ENCODE results near the gene SDHC. TPM values are rescaled to one million over a fixed set of nuclear protein-coding genes. Genes with fewer than 3 reads are reported as not detected.

SDHC gene
- total and polyA plus RNA-seq, 2 of the 8 experiments (the other 6 are each of a cell fraction or from before 2014, with no cell fraction given), result 224 to 305 TPM

DNA sequence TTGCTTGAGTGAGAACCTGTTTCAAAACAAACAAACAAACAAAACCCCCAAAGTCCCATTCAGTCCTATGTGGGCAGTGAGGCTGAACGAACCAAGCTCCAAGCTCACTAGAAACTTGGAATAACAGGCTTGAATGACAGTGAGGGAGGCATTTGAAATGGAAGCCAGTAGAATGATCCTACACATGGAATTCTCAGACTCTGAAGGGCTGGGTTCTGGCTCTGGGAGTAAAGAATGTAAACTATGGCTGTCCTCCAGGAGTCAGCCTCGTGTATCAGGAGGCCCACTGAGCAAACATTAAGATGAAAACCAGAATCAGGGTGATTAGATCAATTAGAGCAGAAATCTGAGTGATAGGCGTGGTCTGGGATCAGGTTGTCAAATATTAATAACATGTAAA, 40.8 kb upstream of the SDHC start:
- Histone ChIP-seq H3K27me3 (replicated peaks in 1 of 4; ENCODE audit: control insufficient read depth in 3 of 4, extremely low read depth in 1 of 4, insufficient read depth in 3 of 4, low read length in 3 of 4) (no peaks in the 10 kb centered on the region), H2AFZ (ENCODE audit: low read length) (no peak overlapping the region), H2BK20ac (ENCODE audit: low read length) (no peak overlapping the region), H2BK5ac (ENCODE audit: low read depth, low read length) (no peak overlapping the region), H3K4me3 (ENCODE audit: extremely low read depth in 1 of 4, insufficient read depth in 2 of 4, low read depth in 3 of 4, low read length in 4 of 4) (no peak overlapping the region), H2AK5ac (ENCODE audit: low read depth, low read length) (no peak overlapping the region), H3K18ac (ENCODE audit: extremely low read depth, low read length) (no peak overlapping the region), H3K36me3 (ENCODE audit: control insufficient read depth in 2 of 4, insufficient read depth in 4 of 4, low read length in 3 of 4) (no peaks in the 10 kb centered on the region), H3K4me2 (ENCODE audit: insufficient read depth in 1 of 2, low read depth in 2 of 2, low read length in 2 of 2) (no peak overlapping the region), H3K56ac (replicated peaks; ENCODE audit: insufficient read length, low read depth, low read length) (no peak overlapping the region), H4K20me1 (replicated peaks in 1 of 2; ENCODE audit: control insufficient read depth in 1 of 2, insufficient read depth in 2 of 2, low read length in 2 of 2) (no peaks in the 10 kb centered on the region), H4K91ac (replicated peaks; ENCODE audit: insufficient read length, low read length) (no peak overlapping the region), H3K23me2 (ENCODE audit: low read depth, low read length) (no peaks in the 10 kb centered on the region), H2BK120ac (replicated peaks; ENCODE audit: low read depth, low read length) (no peak overlapping the region), H2BK12ac (ENCODE audit: low read depth, low read length) (no peak overlapping the region), H3K9ac (replicated peaks in 1 of 4; ENCODE audit: extremely low read depth in 1 of 4, low read depth in 3 of 4, low read length in 3 of 4) (no peak overlapping the region), H3K4me1 (replicated peaks in 1 of 4; ENCODE audit: control insufficient read depth in 3 of 4, insufficient read depth in 4 of 4, low read length in 3 of 4) (no peaks in the 10 kb centered on the region), H4K5ac (ENCODE audit: insufficient read length, low read depth, low read length) (no peak overlapping the region), H4K8ac (ENCODE audit: extremely low read depth, insufficient read depth, low read length) (no peak overlapping the region), H3K79me1 (ENCODE audit: low read depth, low read length) (no peaks in the 10 kb centered on the region), H3K14ac (ENCODE audit: insufficient read length) (no peak overlapping the region), H2BK15ac (ENCODE audit: low read length) (no peak overlapping the region), H3K27ac (ENCODE audit: low read depth, low read length) (no peak overlapping the region), H3K9me3 (ENCODE audit: insufficient read depth in 2 of 2, low read depth in 1 of 2, low read length in 1 of 2) (no peaks in the 10 kb centered on the region), H3K4ac (replicated peaks; ENCODE audit: insufficient read length, low read depth, low read length) (no peak overlapping the region), H3K79me2 (ENCODE audit: control insufficient read depth in 1 of 2, insufficient read depth in 2 of 2, low read length in 2 of 2) (no peaks in the 10 kb centered on the region), H3K23ac (ENCODE audit: insufficient read length) (no peak overlapping the region)
- FAIRE-seq, result no peak
- ChIA-PET POLR2A (ENCODE audit: partially characterized antibody) (interaction anchor here (0.9 to 1.4 kb wide), 4 partner anchors 9 to 16 kb away, joined by 3 to 4 read pairs (median 3); no protein-coding TSS in a partner anchor), CTCF (ENCODE audit: partially characterized antibody) (interaction anchor here (1.0 to 2.7 kb wide), 10 partner anchors 9 to 82 kb away, joined by 3 to 16 read pairs (median 4); no protein-coding TSS in a partner anchor)
- DNase-seq (ENCODE audit: low read depth in 1 of 2, low spot score in 2 of 2), result no peak
- WGBS, 2 experiments (ENCODE audit: extremely low coverage in 1 of 2, insufficient coverage in 1 of 2, insufficient read length in 1 of 2, insufficient replicate concordance in 2 of 2, low coverage in 1 of 2, low lambda C conversion rate in 2 of 2, missing lambda C conversion rate in 1 of 2), result 78% methylated on average over 3 of the region's 3 CpGs; no CpG with 5 or more reads in 1 of the 2 experiments
- TF ChIP-seq, protein P1, sequence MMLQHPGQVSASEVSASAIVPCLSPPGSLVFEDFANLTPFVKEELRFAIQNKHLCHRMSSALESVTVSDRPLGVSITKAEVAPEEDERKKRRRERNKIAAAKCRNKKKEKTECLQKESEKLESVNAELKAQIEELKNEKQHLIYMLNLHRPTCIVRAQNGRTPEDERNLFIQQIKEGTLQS (IDR thresholded peaks at IDR 0.05; ENCODE audit: insufficient read depth, low read depth, low read length), result no peak
- TF ChIP-seq SP1 (IDR thresholded peaks at IDR 0.05; ENCODE audit: low read depth, low read length) (no peak), POLR2AphosphoS5 (IDR thresholded peaks at IDR 0.05; ENCODE audit: low read depth, low read length) (no peak), TEAD4 (IDR thresholded peaks at IDR 0.05; ENCODE audit: low read depth, low read length) (no peak), PHF8 (conservative IDR thresholded peaks at IDR 0.05; ENCODE audit: low read depth, low read length) (no peak), CBX5 (IDR thresholded peaks at IDR 0.05; ENCODE audit: low read depth, low read length) (no peak), HDAC6 (IDR thresholded peaks at IDR 0.05; ENCODE audit: low read depth, low read length) (no peak), CREB1 (IDR thresholded peaks at IDR 0.05) (no peak), NRF1 (IDR thresholded peaks at IDR 0.05; ENCODE audit: low read depth, low read length) (no peak), SIRT6 (IDR thresholded peaks at IDR 0.05; ENCODE audit: low read length) (no peak), CEBPB (IDR thresholded peaks at IDR 0.05; ENCODE audit: low read depth, low read length) (no peak), KDM4A (IDR thresholded peaks at IDR 0.05; ENCODE audit: low read depth, low read length, severe bottlenecking) (no peak)
- TF ChIP-seq, protein P2, sequence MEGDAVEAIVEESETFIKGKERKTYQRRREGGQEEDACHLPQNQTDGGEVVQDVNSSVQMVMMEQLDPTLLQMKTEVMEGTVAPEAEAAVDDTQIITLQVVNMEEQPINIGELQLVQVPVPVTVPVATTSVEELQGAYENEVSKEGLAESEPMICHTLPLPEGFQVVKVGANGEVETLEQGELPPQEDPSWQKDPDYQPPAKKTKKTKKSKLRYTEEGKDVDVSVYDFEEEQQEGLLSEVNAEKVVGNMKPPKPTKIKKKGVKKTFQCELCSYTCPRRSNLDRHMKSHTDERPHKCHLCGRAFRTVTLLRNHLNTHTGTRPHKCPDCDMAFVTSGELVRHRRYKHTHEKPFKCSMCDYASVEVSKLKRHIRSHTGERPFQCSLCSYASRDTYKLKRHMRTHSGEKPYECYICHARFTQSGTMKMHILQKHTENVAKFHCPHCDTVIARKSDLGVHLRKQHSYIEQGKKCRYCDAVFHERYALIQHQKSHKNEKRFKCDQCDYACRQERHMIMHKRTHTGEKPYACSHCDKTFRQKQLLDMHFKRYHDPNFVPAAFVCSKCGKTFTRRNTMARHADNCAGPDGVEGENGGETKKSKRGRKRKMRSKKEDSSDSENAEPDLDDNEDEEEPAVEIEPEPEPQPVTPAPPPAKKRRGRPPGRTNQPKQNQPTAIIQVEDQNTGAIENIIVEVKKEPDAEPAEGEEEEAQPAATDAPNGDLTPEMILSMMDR (IDR thresholded peaks at IDR 0.05; ENCODE audit: control extremely low read depth in 1 of 3, insufficient read depth in 1 of 3, low read depth in 1 of 3, low read length in 3 of 3), result no peak

Data from H1 (cell line).